Measurements from ENCODE around the gene CTXND2. TPM values are rescaled to one million over a fixed set of nuclear protein-coding genes. Genes with fewer than 3 reads are reported as not detected.

The CTXND2 gene
- polyA plus RNA-seq, 3 donors, result not detected

DNA sequence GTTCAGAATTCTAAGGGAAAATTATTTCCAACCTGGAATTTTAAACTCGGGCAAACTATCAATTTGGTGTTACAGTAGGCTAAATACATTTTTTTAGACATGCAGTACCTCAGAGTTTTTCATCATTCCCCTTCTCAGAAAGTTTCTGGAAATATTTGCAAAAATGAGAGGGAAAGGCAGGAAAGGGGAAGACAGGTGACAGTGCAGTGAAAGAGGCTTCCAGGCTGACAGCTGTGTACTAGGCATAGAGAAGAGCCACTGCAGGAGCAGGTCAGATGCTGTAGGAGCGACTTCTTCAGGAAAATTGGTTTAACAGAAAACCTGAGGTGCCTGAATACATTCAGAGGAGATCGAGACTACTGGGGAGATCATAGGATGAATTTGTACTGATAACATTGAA lies 67.8 kb downstream of the CTXND2 start:
- Mint-ChIP-seq H3K36me3 (peaks cover 78 to 96% of the 10 kb centered on the region in 2 donors), H3K4me1 (no peaks in the 10 kb centered on the region), H3K9me3 (no peaks in the 10 kb centered on the region), H3K27ac (no peak overlapping the region), H3K27me3 (ENCODE audit: low read depth in 3 of 3) (peaks cover 0 to 2% (median 0%) of the 10 kb centered on the region in 3 donors), H3K4me3 (no peak overlapping the region)
- WGBS (ENCODE audit: insufficient coverage), result 100% methylated on average over 1 of the region's 3 CpGs
- Histone ChIP-seq H4K20me1 (ENCODE audit: insufficient read depth, low read length) (peaks cover 19% of the 10 kb centered on the region), H3K4me3 (replicated peaks in 1 of 3; ENCODE audit: low read depth in 2 of 3, low read length in 3 of 3) (no peak overlapping the region), H3K4me1 (ENCODE audit: control insufficient read depth in 1 of 2, insufficient read depth in 2 of 2, low read length in 2 of 2) (no peaks in the 10 kb centered on the region), H3K9ac (ENCODE audit: insufficient read depth, low read length, poor library complexity, severe bottlenecking) (no peak overlapping the region), H3K27ac (ENCODE audit: low read depth in 1 of 2, low read length in 2 of 2) (no peak overlapping the region), H3K79me2 (ENCODE audit: insufficient read depth, low read length) (no peaks in the 10 kb centered on the region), H2AFZ (ENCODE audit: insufficient read depth, low read depth, low read length, poor library complexity, severe bottlenecking) (no peak overlapping the region), H3K4me2 (replicated peaks; ENCODE audit: extremely low read depth, low read length, poor library complexity, severe bottlenecking) (no peak overlapping the region), H3K36me3 (replicated peaks in 1 of 2; ENCODE audit: control insufficient read depth in 1 of 2, insufficient read depth in 2 of 2, low read length in 2 of 2) (peaks cover 79 to 98% of the 10 kb centered on the region in 2 donors), H3K9me3 (replicated peaks in 1 of 2; ENCODE audit: control insufficient read depth in 1 of 2, insufficient read depth in 1 of 2, low read length in 2 of 2) (no peaks in the 10 kb centered on the region), H3K27me3 (ENCODE audit: control insufficient read depth in 2 of 2, insufficient read depth in 2 of 2, low read length in 2 of 2) (no peaks in the 10 kb centered on the region)
- no peak for DNase-seq
- TF ChIP-seq, protein P1, sequence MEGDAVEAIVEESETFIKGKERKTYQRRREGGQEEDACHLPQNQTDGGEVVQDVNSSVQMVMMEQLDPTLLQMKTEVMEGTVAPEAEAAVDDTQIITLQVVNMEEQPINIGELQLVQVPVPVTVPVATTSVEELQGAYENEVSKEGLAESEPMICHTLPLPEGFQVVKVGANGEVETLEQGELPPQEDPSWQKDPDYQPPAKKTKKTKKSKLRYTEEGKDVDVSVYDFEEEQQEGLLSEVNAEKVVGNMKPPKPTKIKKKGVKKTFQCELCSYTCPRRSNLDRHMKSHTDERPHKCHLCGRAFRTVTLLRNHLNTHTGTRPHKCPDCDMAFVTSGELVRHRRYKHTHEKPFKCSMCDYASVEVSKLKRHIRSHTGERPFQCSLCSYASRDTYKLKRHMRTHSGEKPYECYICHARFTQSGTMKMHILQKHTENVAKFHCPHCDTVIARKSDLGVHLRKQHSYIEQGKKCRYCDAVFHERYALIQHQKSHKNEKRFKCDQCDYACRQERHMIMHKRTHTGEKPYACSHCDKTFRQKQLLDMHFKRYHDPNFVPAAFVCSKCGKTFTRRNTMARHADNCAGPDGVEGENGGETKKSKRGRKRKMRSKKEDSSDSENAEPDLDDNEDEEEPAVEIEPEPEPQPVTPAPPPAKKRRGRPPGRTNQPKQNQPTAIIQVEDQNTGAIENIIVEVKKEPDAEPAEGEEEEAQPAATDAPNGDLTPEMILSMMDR (IDR thresholded peaks at IDR 0.05), result no peak
- intact Hi-C loops (cut with micrococcal nuclease), result no loop called here

DNA sequence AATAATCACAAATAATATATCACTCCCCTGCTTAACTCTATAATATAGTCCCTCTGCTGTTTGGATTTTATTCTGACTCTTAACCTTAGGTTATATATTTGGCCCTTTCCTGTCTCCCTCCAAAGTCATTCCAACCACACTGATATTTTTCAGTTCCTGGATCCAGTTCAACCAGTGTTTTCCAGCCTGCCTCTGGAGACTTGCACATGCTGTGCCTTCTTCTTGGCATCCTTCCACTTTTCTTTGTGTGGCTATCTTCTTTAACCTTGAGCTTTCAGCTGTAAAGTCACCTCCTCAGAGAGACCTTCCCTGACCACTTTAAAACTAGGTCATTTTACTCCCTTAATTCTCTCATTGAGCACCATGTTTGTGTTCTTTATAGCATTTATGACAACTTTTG lies 68.3 kb downstream of the CTXND2 start:
- intact Hi-C loops (cut with micrococcal nuclease), result no loop called here

More for the DNA sequence above, 68.3 kb downstream of the CTXND2 start:
- no peaks in the 10 kb centered on the region for H3K27me3 ChIP-seq (ENCODE audit: control insufficient read depth in 2 of 2, insufficient read depth in 2 of 2, low read length in 2 of 2)
- Mint-ChIP-seq H3K36me3 (peaks cover 77 to 96% of the 10 kb centered on the region in 2 donors), H3K27ac (peak overlapping the region in 3 of 7 donors; percentile 16 to 61 (median 26)), H3K4me3 (no peak overlapping the region), H3K27me3 (ENCODE audit: low read depth in 3 of 3) (peaks cover 0 to 2% (median 0%) of the 10 kb centered on the region in 3 donors), H3K4me1 (no peaks in the 10 kb centered on the region), H3K9me3 (no peaks in the 10 kb centered on the region)
- no peak overlapping the region for H3K4me3 ChIP-seq (replicated peaks in 1 of 3; ENCODE audit: low read depth in 2 of 3, low read length in 3 of 3)
- TF ChIP-seq, protein P1 (IDR thresholded peaks at IDR 0.05), result no peak
- DNase-seq, result no peak
- no peaks in the 10 kb centered on the region for H3K4me1 ChIP-seq (ENCODE audit: control insufficient read depth in 1 of 2, insufficient read depth in 2 of 2, low read length in 2 of 2)
- no peak overlapping the region for H3K4me2 ChIP-seq (replicated peaks; ENCODE audit: extremely low read depth, low read length, poor library complexity, severe bottlenecking)
- H4K20me1 ChIP-seq (ENCODE audit: insufficient read depth, low read length), result peaks cover 18% of the 10 kb centered on the region
- H3K27ac ChIP-seq (ENCODE audit: low read depth in 1 of 2, low read length in 2 of 2), result peak overlapping the region in 1 of 2 donors; percentile 15
- peaks cover 79 to 98% of the 10 kb centered on the region in 2 donors for H3K36me3 ChIP-seq (replicated peaks in 1 of 2; ENCODE audit: control insufficient read depth in 1 of 2, insufficient read depth in 2 of 2, low read length in 2 of 2)
- H3K9ac ChIP-seq (ENCODE audit: insufficient read depth, low read length, poor library complexity, severe bottlenecking), result no peak overlapping the region
- H3K79me2 ChIP-seq (ENCODE audit: insufficient read depth, low read length), result no peaks in the 10 kb centered on the region
- H2AFZ ChIP-seq (ENCODE audit: insufficient read depth, low read depth, low read length, poor library complexity, severe bottlenecking), result no peak overlapping the region
- H3K9me3 ChIP-seq (replicated peaks in 1 of 2; ENCODE audit: control insufficient read depth in 1 of 2, insufficient read depth in 1 of 2, low read length in 2 of 2), result no peaks in the 10 kb centered on the region
